Measurements from ENCODE around the gene HEPH. TPM values are rescaled to one million over a fixed set of nuclear protein-coding genes. Genes with fewer than 3 reads are reported as not detected.
"Not testable (repeated sequence)": the region's sequence is repeated elsewhere in the genome, so short reads cannot be mapped to it uniquely, and the experiment has no call there.

HEPH gene
- total and polyA plus RNA-seq, 2 donors (not counting 1 experiment from before 2014, with no cell fraction given): not detected

GRCh38 chrX:66233209-66233608 lies 69.2 kb downstream of the HEPH start:
- Histone ChIP-seq H3K36me3 (replicated peaks in 1 of 2; ENCODE audit: control extremely low read depth in 1 of 2, control insufficient read depth in 1 of 2, extremely low read depth in 1 of 2, insufficient read depth in 2 of 2, low read length in 1 of 2) (no peaks in the 10 kb centered on the region), H2AFZ (ENCODE audit: insufficient read depth, low read depth, low read length, poor library complexity, severe bottlenecking) (no peak overlapping the region), H4K20me1 (ENCODE audit: control insufficient read depth, insufficient read depth, low read length, poor library complexity, severe bottlenecking) (no peaks in the 10 kb centered on the region), H3K9ac (ENCODE audit: low read length) (no peak overlapping the region), H3K9me3 (ENCODE audit: control extremely low read depth in 1 of 3, control insufficient read depth in 2 of 3, insufficient read depth in 1 of 3, low read length in 2 of 3) (no peaks in the 10 kb centered on the region), H3K79me2 (ENCODE audit: control insufficient read depth, insufficient read depth, low read length) (no peaks in the 10 kb centered on the region), H3K4me1 (ENCODE audit: control insufficient read depth in 2 of 2, insufficient read depth in 2 of 2, low read length in 2 of 2) (no peaks in the 10 kb centered on the region), H3K4me3 (ENCODE audit: control extremely low read depth in 1 of 5, extremely low read depth in 1 of 5, insufficient read depth in 1 of 5, low read depth in 2 of 5, low read length in 4 of 5) (no peak overlapping the region), H3K4me2 (replicated peaks; ENCODE audit: low read depth, low read length, poor library complexity, severe bottlenecking) (no peak overlapping the region), H3K27me3 (replicated peaks in 1 of 4; ENCODE audit: control extremely low read depth in 1 of 4, control insufficient read depth in 3 of 4, insufficient read depth in 4 of 4, low read length in 3 of 4) (no peaks in the 10 kb centered on the region), H3K27ac (ENCODE audit: low read length in 2 of 2) (no peak overlapping the region)
- DNase-seq: no peak
- POLR2A ChIA-PET: no interaction called here
- CTCF ChIA-PET: no interaction called here
- peaks cover 9% of the 10 kb centered on the region for H3K27me3 Mint-ChIP-seq
- H3K9me3 Mint-ChIP-seq (ENCODE audit: insufficient read depth): no peaks in the 10 kb centered on the region
- H3K4me1 Mint-ChIP-seq: no peaks in the 10 kb centered on the region
- no peak overlapping the region for H3K27ac Mint-ChIP-seq
- TF ChIP-seq CTCF (IDR thresholded peaks at IDR 0.05): no peak
- no peak for TF ChIP-seq EZH2 (IDR thresholded peaks at IDR 0.05; ENCODE audit: borderline replicate concordance, insufficient read depth, low read depth, low read length, poor library complexity, severe bottlenecking)
- ATAC-seq (ENCODE audit: low read depth): no peak
- no peak overlapping the region for H3K4me3 Mint-ChIP-seq
- intact Hi-C loops (cut with micrococcal nuclease): no loop called here

- H3K27me3 Mint-ChIP-seq; CTCF ChIA-PET; H3K9ac ChIP-seq (ENCODE audit: low read length); H3K4me3 Mint-ChIP-seq; DNase-seq; H3K4me1 ChIP-seq (ENCODE audit: control insufficient read depth in 2 of 2, insufficient read depth in 2 of 2, low read length in 2 of 2); H3K27me3 ChIP-seq (replicated peaks in 1 of 4; ENCODE audit: control extremely low read depth in 1 of 4, control insufficient read depth in 3 of 4, insufficient read depth in 4 of 4, low read length in 3 of 4); H2AFZ ChIP-seq (ENCODE audit: insufficient read depth, low read depth, low read length, poor library complexity, severe bottlenecking); H3K27ac Mint-ChIP-seq; H3K9me3 ChIP-seq (ENCODE audit: control extremely low read depth in 1 of 3, control insufficient read depth in 2 of 3, insufficient read depth in 1 of 3, low read length in 2 of 3); POLR2A ChIA-PET; H3K27ac ChIP-seq (ENCODE audit: low read length in 2 of 2); H3K9me3 Mint-ChIP-seq (ENCODE audit: insufficient read depth); H3K4me3 ChIP-seq (ENCODE audit: control extremely low read depth in 1 of 5, extremely low read depth in 1 of 5, insufficient read depth in 1 of 5, low read depth in 2 of 5, low read length in 4 of 5); intact Hi-C loops (cut with micrococcal nuclease); H3K4me2 ChIP-seq (replicated peaks; ENCODE audit: low read depth, low read length, poor library complexity, severe bottlenecking); H3K4me1 Mint-ChIP-seq; H4K20me1 ChIP-seq (ENCODE audit: control insufficient read depth, insufficient read depth, low read length, poor library complexity, severe bottlenecking); H3K79me2 ChIP-seq (ENCODE audit: control insufficient read depth, insufficient read depth, low read length); ATAC-seq (ENCODE audit: low read depth); H3K36me3 ChIP-seq (replicated peaks in 1 of 2; ENCODE audit: control extremely low read depth in 1 of 2, control insufficient read depth in 1 of 2, extremely low read depth in 1 of 2, insufficient read depth in 2 of 2, low read length in 1 of 2): not testable (repeated sequence)
- WGBS (ENCODE audit: insufficient coverage): no CpG with 5 or more reads among the region's 1 CpG
Measured at GRCh38 chrX:66233904-66234303, 69.9 kb downstream of the HEPH start.
